ENCODE measurements around the gene GPLD1.
"Not testable (repeated sequence)": the region's sequence is repeated elsewhere in the genome, so short reads cannot be mapped to it uniquely, and the experiment has no call there.

The GPLD1 gene

GRCh38 chr6:24385536-24386269 is 103.7 kb downstream of the GPLD1 start:
- Histone ChIP-seq H2BK120ac (ENCODE audit: low read depth, low read length) (no peak overlapping the region), H3K4me1 (ENCODE audit: control insufficient read depth in 2 of 2, insufficient read depth in 1 of 2, low read depth in 1 of 2, low read length in 2 of 2) (no peaks in the 10 kb centered on the region), H3K79me1 (ENCODE audit: low read depth, low read length) (no peaks in the 10 kb centered on the region), H4K91ac (ENCODE audit: low read depth, low read length, poor library complexity) (no peak overlapping the region), H2BK15ac (ENCODE audit: low read length) (no peak overlapping the region), H3K4me2 (ENCODE audit: insufficient read depth, low read length, poor library complexity, severe bottlenecking) (no peak overlapping the region), H3K4me3 (ENCODE audit: low read length in 2 of 2) (no peak overlapping the region), H3K4ac (ENCODE audit: low read length) (no peak overlapping the region), H3K36me3 (replicated peaks in 1 of 2; ENCODE audit: control insufficient read depth in 2 of 2, insufficient read depth in 2 of 2, low read length in 2 of 2) (no peaks in the 10 kb centered on the region), H3K14ac (ENCODE audit: low read length) (no peak overlapping the region), H3K27me3 (ENCODE audit: control insufficient read depth in 3 of 3, insufficient read depth in 3 of 3, low read depth in 1 of 3, low read length in 3 of 3) (no peaks in the 10 kb centered on the region), H2BK5ac (ENCODE audit: low read length) (no peak overlapping the region), H4K8ac (ENCODE audit: low read depth, low read length) (no peak overlapping the region), H3K9me3 (replicated peaks in 1 of 2; ENCODE audit: control insufficient read depth in 2 of 2, insufficient read depth in 1 of 2, low read depth in 1 of 2, low read length in 2 of 2) (no peaks in the 10 kb centered on the region), H3K23ac (ENCODE audit: low read depth, low read length, poor library complexity) (no peak overlapping the region), H3K27ac (replicated peaks; ENCODE audit: low read length) (no peak overlapping the region), H2AFZ (ENCODE audit: low read length) (no peak overlapping the region), H2AK5ac (ENCODE audit: low read depth, low read length) (no peak overlapping the region), H3K18ac (ENCODE audit: low read length) (no peak overlapping the region), H2BK12ac (ENCODE audit: low read length) (no peak overlapping the region), H3K9ac (ENCODE audit: low read depth, low read length, poor library complexity) (no peak overlapping the region)
- DNase-seq (ENCODE audit: low spot score): no peak
- WGBS, 2 donors (ENCODE audit: extremely low coverage in 2 of 2, insufficient read length in 2 of 2, insufficient replicate concordance in 1 of 2): no CpG with 5 or more reads among the region's 8 CpGs

- H2BK12ac ChIP-seq (ENCODE audit: low read length); H3K36me3 ChIP-seq (replicated peaks in 1 of 2; ENCODE audit: control insufficient read depth in 2 of 2, insufficient read depth in 2 of 2, low read length in 2 of 2); H2BK15ac ChIP-seq (ENCODE audit: low read length); H3K18ac ChIP-seq (ENCODE audit: low read length); H3K14ac ChIP-seq (ENCODE audit: low read length); H2BK5ac ChIP-seq (ENCODE audit: low read length); H2AK5ac ChIP-seq (ENCODE audit: low read depth, low read length); H3K9ac ChIP-seq (ENCODE audit: low read depth, low read length, poor library complexity); H3K4me1 ChIP-seq (ENCODE audit: control insufficient read depth in 2 of 2, insufficient read depth in 1 of 2, low read depth in 1 of 2, low read length in 2 of 2); H4K91ac ChIP-seq (ENCODE audit: low read depth, low read length, poor library complexity); H3K27me3 ChIP-seq (ENCODE audit: control insufficient read depth in 3 of 3, insufficient read depth in 3 of 3, low read depth in 1 of 3, low read length in 3 of 3); H3K4me3 ChIP-seq (ENCODE audit: low read length in 2 of 2); H3K27ac ChIP-seq (replicated peaks; ENCODE audit: low read length); H3K4me2 ChIP-seq (ENCODE audit: insufficient read depth, low read length, poor library complexity, severe bottlenecking); H3K4ac ChIP-seq (ENCODE audit: low read length); H3K79me1 ChIP-seq (ENCODE audit: low read depth, low read length); H3K9me3 ChIP-seq (replicated peaks in 1 of 2; ENCODE audit: control insufficient read depth in 2 of 2, insufficient read depth in 1 of 2, low read depth in 1 of 2, low read length in 2 of 2); DNase-seq (ENCODE audit: low spot score); H3K23ac ChIP-seq (ENCODE audit: low read depth, low read length, poor library complexity); H4K8ac ChIP-seq (ENCODE audit: low read depth, low read length); H2AFZ ChIP-seq (ENCODE audit: low read length); H2BK120ac ChIP-seq (ENCODE audit: low read depth, low read length): not testable (repeated sequence)
- WGBS, 2 donors (ENCODE audit: extremely low coverage in 2 of 2, insufficient read length in 2 of 2, insufficient replicate concordance in 1 of 2): no CpG with 5 or more reads among the region's 5 CpGs
These were observed 104.8 kb downstream of the GPLD1 start for GRCh38 chr6:24384369-24385130.

- not testable (repeated sequence) for H2BK15ac ChIP-seq (ENCODE audit: low read length); H2AFZ ChIP-seq (ENCODE audit: low read length); H2BK120ac ChIP-seq (ENCODE audit: low read depth, low read length); H2BK5ac ChIP-seq (ENCODE audit: low read length); H3K4me3 ChIP-seq (ENCODE audit: low read length in 2 of 2); DNase-seq (ENCODE audit: low spot score); H3K27me3 ChIP-seq (ENCODE audit: control insufficient read depth in 3 of 3, insufficient read depth in 3 of 3, low read depth in 1 of 3, low read length in 3 of 3); H3K36me3 ChIP-seq (replicated peaks in 1 of 2; ENCODE audit: control insufficient read depth in 2 of 2, insufficient read depth in 2 of 2, low read length in 2 of 2); H3K4me2 ChIP-seq (ENCODE audit: insufficient read depth, low read length, poor library complexity, severe bottlenecking); H3K9ac ChIP-seq (ENCODE audit: low read depth, low read length, poor library complexity); H4K8ac ChIP-seq (ENCODE audit: low read depth, low read length); H3K18ac ChIP-seq (ENCODE audit: low read length); H2BK12ac ChIP-seq (ENCODE audit: low read length); H3K27ac ChIP-seq (replicated peaks; ENCODE audit: low read length); H3K4me1 ChIP-seq (ENCODE audit: control insufficient read depth in 2 of 2, insufficient read depth in 1 of 2, low read depth in 1 of 2, low read length in 2 of 2); H3K4ac ChIP-seq (ENCODE audit: low read length); H3K23ac ChIP-seq (ENCODE audit: low read depth, low read length, poor library complexity); H4K91ac ChIP-seq (ENCODE audit: low read depth, low read length, poor library complexity); H3K14ac ChIP-seq (ENCODE audit: low read length); H2AK5ac ChIP-seq (ENCODE audit: low read depth, low read length); H3K9me3 ChIP-seq (replicated peaks in 1 of 2; ENCODE audit: control insufficient read depth in 2 of 2, insufficient read depth in 1 of 2, low read depth in 1 of 2, low read length in 2 of 2); H3K79me1 ChIP-seq (ENCODE audit: low read depth, low read length)
- WGBS, 2 donors (ENCODE audit: extremely low coverage in 2 of 2, insufficient read length in 2 of 2, insufficient replicate concordance in 1 of 2): no CpG with 5 or more reads among the region's 9 CpGs
These were observed 106.4 kb downstream of the GPLD1 start for GRCh38 chr6:24382891-24383494.

- no peak for DNase-seq (ENCODE audit: low spot score)
- no peaks in the 10 kb centered on the region for H3K4me1 ChIP-seq (ENCODE audit: control insufficient read depth in 2 of 2, insufficient read depth in 1 of 2, low read depth in 1 of 2, low read length in 2 of 2)
- no peak overlapping the region for H2BK5ac ChIP-seq (ENCODE audit: low read length)
- no peak overlapping the region for H3K14ac ChIP-seq (ENCODE audit: low read length)
- H3K79me1 ChIP-seq (ENCODE audit: low read depth, low read length): no peaks in the 10 kb centered on the region
- no CpG with 5 or more reads among the region's 1 CpG for WGBS, 2 donors (ENCODE audit: extremely low coverage in 2 of 2, insufficient read length in 2 of 2, insufficient replicate concordance in 1 of 2)
- no peak overlapping the region for H3K23ac ChIP-seq (ENCODE audit: low read depth, low read length, poor library complexity)
- H2AK5ac ChIP-seq (ENCODE audit: low read depth, low read length): no peak overlapping the region
- H3K27me3 ChIP-seq (ENCODE audit: control insufficient read depth in 3 of 3, insufficient read depth in 3 of 3, low read depth in 1 of 3, low read length in 3 of 3): no peaks in the 10 kb centered on the region
- no peak overlapping the region for H3K27ac ChIP-seq (replicated peaks; ENCODE audit: low read length)
- no peak overlapping the region for H4K8ac ChIP-seq (ENCODE audit: low read depth, low read length)
- no peak overlapping the region for H3K4ac ChIP-seq (ENCODE audit: low read length)
- no peak overlapping the region for H2AFZ ChIP-seq (ENCODE audit: low read length)
- no peak overlapping the region for H2BK15ac ChIP-seq (ENCODE audit: low read length)
- H3K9ac ChIP-seq (ENCODE audit: low read depth, low read length, poor library complexity): no peak overlapping the region
- no peak overlapping the region for H2BK12ac ChIP-seq (ENCODE audit: low read length)
- H3K36me3 ChIP-seq (replicated peaks in 1 of 2; ENCODE audit: control insufficient read depth in 2 of 2, insufficient read depth in 2 of 2, low read length in 2 of 2): no peaks in the 10 kb centered on the region
- no peak overlapping the region for H3K4me2 ChIP-seq (ENCODE audit: insufficient read depth, low read length, poor library complexity, severe bottlenecking)
- H4K91ac ChIP-seq (ENCODE audit: low read depth, low read length, poor library complexity): no peak overlapping the region
- H3K4me3 ChIP-seq (ENCODE audit: low read length in 2 of 2): no peak overlapping the region
- H3K18ac ChIP-seq (ENCODE audit: low read length): no peak overlapping the region
- H2BK120ac ChIP-seq (ENCODE audit: low read depth, low read length): no peak overlapping the region
- H3K9me3 ChIP-seq (replicated peaks in 1 of 2; ENCODE audit: control insufficient read depth in 2 of 2, insufficient read depth in 1 of 2, low read depth in 1 of 2, low read length in 2 of 2): no peaks in the 10 kb centered on the region
These were observed 107.2 kb downstream of the GPLD1 start for GRCh38 chr6:24382220-24382540.

Measured in neuronal stem cell (in vitro differentiated cells).